ENCODE measurements around the gene ELANE. TPM values are rescaled to one million over a fixed set of nuclear protein-coding genes. Genes with fewer than 3 reads are reported as not detected.

ELANE gene
- total RNA-seq, 4 donors from 2014 or later: 1.9 to 2.1 (median 2.1) TPM; not detected in 1

GRCh38 chr19:825897-826644, 26.0 kb upstream of the ELANE start:
- WGBS, 2 donors: 76 to 82% methylated on average over 18 to 19 of the region's 19 CpGs
- Histone ChIP-seq H3K27ac (no peak overlapping the region), H3K4me3 (replicated peaks in 1 of 3) (no peak overlapping the region), H3K36me3 (no peaks in the 10 kb centered on the region), H3K4me1 (peaks cover 0 to 13% of the 10 kb centered on the region in 2 donors), H3K9me3 (no peaks in the 10 kb centered on the region), H3K27me3 (peaks cover 5% of the 10 kb centered on the region)
- no peak for DNase-seq
- intact Hi-C loops (cut with DNase I): no loop called here
- TF ChIP-seq CTCF (IDR thresholded peaks at IDR 0.05) (no peak), POLR2A (IDR thresholded peaks at IDR 0.05) (no peak)

GRCh38 chr19:827314-827709, 24.8 kb upstream of the ELANE start:
- H3K27ac ChIP-seq: no peak overlapping the region
- no peak for TF ChIP-seq CTCF (IDR thresholded peaks at IDR 0.05)
- TF ChIP-seq POLR2A (IDR thresholded peaks at IDR 0.05): no peak
- DNase-seq: no peak
- H3K36me3 ChIP-seq: no peaks in the 10 kb centered on the region
- WGBS, 2 donors: 90 to 96% methylated on average over 8 to 11 of the region's 11 CpGs
- intact Hi-C loops (cut with DNase I): no loop called here
- H3K4me1 ChIP-seq: peaks cover 0 to 1% of the 10 kb centered on the region in 2 donors
- no peak overlapping the region for H3K4me3 ChIP-seq (replicated peaks in 1 of 3)
- peaks cover 2% of the 10 kb centered on the region for H3K27me3 ChIP-seq
- H3K9me3 ChIP-seq: no peaks in the 10 kb centered on the region

GRCh38 chr19:827710-828321, 24.3 kb upstream of the ELANE start, which contains the start of gene AZU1:
Gene AZU1 (plus strand): TSS chr19:827837. CDS start chr19:827847, 10 bp downstream.
- 73 to 91% methylated on average over 7 to 23 of the region's 33 CpGs for WGBS, 2 donors
- H3K27me3 ChIP-seq: no peaks in the 10 kb centered on the region
- H3K4me1 ChIP-seq: no peaks in the 10 kb centered on the region
- H3K9me3 ChIP-seq: no peaks in the 10 kb centered on the region
- intact Hi-C loops (cut with DNase I): no loop called here
- H3K4me3 ChIP-seq (replicated peaks in 1 of 3): no peak within 1 kb of the TSS
- TF ChIP-seq CTCF (IDR thresholded peaks at IDR 0.05) (no peak), POLR2A (IDR thresholded peaks at IDR 0.05) (no peak)
- DNase-seq: no peak
- H3K27ac ChIP-seq: no peak within 1 kb of the TSS
- H3K36me3 ChIP-seq: no peaks in the 10 kb centered on the region

- H3K27me3 ChIP-seq: no peaks in the 10 kb centered on the region
- H3K36me3 ChIP-seq: no peaks in the 10 kb centered on the region
- intact Hi-C loops (cut with DNase I): no loop called here
- H3K4me3 ChIP-seq (replicated peaks in 1 of 3): no peak overlapping the region
- H3K27ac ChIP-seq: no peak overlapping the region
- no peaks in the 10 kb centered on the region for H3K9me3 ChIP-seq
- H3K4me1 ChIP-seq: no peaks in the 10 kb centered on the region
- DNase-seq: no peak
- 67 to 76% methylated on average over 18 of the region's 18 CpGs for WGBS, 2 donors
- TF ChIP-seq POLR2A (IDR thresholded peaks at IDR 0.05): no peak
- TF ChIP-seq CTCF (IDR thresholded peaks at IDR 0.05): no peak
Measured at GRCh38 chr19:829129-829758, 22.9 kb upstream of the ELANE start.

Data from thyroid gland (tissue), 4 donors.